K562 (cell line): Measurements from ENCODE around the gene SPATA20. TPM values are rescaled to one million over a fixed set of nuclear protein-coding genes. Genes with fewer than 3 reads are reported as not detected.

Experiments
- polyA plus RNA-seq, 8 experiments: library from polyadenylated mRNA; depleted of rRNA in 4 of 8; stranded (reverse) in 5 of 8; unstranded in 3 of 8; fragments of >200 nt; fragmentation: Nextera tagmentation in 2 of 8; fragmentation: Illumina TruSeq in 1 of 8; extraction: Ambion mirVana in 2 of 8; extraction: Trizol in 1 of 8; gene quantifications; 2 replicates each; pipeline versions ENCODE4 v1.2.1 to v1.2.3, GENCODE V29; 2011 to 2014; ENCODE audit warnings: inconsistent platforms in 1 of 8, missing spikeins in 1 of 8
- total RNA-seq, 7 experiments: library from RNA; depleted of rRNA in 6 of 7; stranded (reverse); fragments of >200 nt in 6 of 7; fragmentation: Illumina TruSeq in 2 of 7; extraction: Trizol in 2 of 7; gene quantifications; 2 replicates each; pipeline versions ENCODE4 v1.2.1 to v1.2.3, GENCODE V29; 2011 to 2021; ENCODE audit warnings: low replicate concordance in 1 of 7
- TF ChIP-seq, protein P1 (sequence below): fragments of 200-600 bp; sonication (generic); IDR thresholded peaks from one replicate; pipeline ENCODE4 v1.6.1; 2012; ENCODE audit warnings: mild to moderate bottlenecking, low read depth, low read length, inconsistent platforms

Gene SPATA20
- total and polyA plus RNA-seq, 9 of the 15 experiments (the other 6 are each of a cell fraction or from before 2014, with no cell fraction given): 0.08 to 4.0 (median 1.5) TPM

DNA sequence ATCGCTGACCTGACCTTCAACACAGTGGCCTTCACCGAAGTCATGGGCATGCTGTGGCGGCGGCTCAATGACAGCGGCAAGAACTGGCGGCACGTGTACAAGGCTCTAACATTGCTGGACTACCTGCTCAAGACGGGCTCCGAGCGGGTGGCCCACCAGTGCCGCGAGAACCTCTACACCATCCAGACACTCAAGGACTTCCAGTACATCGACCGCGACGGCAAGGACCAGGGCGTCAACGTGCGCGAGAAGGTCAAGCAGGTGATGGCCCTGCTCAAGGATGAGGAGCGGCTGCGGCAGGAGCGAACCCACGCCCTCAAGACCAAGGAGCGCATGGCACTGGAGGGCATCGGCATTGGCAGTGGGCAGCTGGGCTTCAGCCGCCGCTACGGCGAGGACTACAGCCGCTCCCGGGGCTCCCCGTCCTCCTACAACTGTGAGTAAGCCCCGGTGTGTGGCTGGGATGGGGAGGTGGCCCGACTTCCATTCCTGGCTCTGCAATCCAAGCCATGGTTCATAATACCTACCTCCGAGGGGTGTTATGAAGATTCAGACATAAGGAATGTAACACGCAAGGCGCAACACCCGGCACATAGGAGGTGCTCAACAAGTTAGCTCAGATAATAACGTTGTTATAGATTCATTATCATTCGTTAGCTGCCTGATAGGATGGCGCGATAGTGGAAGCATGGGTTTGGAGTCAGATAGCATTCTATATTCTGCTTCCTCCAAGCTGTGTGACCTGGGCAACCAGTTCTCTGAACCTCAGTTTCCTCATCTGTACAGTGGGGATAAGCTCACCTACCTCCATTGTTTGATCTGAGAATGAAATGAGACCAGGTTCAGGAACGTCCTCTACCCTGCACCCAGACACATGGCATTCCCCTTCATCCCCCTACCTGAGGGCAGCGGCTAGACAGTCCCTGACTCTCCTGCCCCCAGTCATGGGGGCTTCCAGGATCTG, 10.0 kb upstream of the SPATA20 start (continued):
- TF ChIP-seq, protein P1, sequence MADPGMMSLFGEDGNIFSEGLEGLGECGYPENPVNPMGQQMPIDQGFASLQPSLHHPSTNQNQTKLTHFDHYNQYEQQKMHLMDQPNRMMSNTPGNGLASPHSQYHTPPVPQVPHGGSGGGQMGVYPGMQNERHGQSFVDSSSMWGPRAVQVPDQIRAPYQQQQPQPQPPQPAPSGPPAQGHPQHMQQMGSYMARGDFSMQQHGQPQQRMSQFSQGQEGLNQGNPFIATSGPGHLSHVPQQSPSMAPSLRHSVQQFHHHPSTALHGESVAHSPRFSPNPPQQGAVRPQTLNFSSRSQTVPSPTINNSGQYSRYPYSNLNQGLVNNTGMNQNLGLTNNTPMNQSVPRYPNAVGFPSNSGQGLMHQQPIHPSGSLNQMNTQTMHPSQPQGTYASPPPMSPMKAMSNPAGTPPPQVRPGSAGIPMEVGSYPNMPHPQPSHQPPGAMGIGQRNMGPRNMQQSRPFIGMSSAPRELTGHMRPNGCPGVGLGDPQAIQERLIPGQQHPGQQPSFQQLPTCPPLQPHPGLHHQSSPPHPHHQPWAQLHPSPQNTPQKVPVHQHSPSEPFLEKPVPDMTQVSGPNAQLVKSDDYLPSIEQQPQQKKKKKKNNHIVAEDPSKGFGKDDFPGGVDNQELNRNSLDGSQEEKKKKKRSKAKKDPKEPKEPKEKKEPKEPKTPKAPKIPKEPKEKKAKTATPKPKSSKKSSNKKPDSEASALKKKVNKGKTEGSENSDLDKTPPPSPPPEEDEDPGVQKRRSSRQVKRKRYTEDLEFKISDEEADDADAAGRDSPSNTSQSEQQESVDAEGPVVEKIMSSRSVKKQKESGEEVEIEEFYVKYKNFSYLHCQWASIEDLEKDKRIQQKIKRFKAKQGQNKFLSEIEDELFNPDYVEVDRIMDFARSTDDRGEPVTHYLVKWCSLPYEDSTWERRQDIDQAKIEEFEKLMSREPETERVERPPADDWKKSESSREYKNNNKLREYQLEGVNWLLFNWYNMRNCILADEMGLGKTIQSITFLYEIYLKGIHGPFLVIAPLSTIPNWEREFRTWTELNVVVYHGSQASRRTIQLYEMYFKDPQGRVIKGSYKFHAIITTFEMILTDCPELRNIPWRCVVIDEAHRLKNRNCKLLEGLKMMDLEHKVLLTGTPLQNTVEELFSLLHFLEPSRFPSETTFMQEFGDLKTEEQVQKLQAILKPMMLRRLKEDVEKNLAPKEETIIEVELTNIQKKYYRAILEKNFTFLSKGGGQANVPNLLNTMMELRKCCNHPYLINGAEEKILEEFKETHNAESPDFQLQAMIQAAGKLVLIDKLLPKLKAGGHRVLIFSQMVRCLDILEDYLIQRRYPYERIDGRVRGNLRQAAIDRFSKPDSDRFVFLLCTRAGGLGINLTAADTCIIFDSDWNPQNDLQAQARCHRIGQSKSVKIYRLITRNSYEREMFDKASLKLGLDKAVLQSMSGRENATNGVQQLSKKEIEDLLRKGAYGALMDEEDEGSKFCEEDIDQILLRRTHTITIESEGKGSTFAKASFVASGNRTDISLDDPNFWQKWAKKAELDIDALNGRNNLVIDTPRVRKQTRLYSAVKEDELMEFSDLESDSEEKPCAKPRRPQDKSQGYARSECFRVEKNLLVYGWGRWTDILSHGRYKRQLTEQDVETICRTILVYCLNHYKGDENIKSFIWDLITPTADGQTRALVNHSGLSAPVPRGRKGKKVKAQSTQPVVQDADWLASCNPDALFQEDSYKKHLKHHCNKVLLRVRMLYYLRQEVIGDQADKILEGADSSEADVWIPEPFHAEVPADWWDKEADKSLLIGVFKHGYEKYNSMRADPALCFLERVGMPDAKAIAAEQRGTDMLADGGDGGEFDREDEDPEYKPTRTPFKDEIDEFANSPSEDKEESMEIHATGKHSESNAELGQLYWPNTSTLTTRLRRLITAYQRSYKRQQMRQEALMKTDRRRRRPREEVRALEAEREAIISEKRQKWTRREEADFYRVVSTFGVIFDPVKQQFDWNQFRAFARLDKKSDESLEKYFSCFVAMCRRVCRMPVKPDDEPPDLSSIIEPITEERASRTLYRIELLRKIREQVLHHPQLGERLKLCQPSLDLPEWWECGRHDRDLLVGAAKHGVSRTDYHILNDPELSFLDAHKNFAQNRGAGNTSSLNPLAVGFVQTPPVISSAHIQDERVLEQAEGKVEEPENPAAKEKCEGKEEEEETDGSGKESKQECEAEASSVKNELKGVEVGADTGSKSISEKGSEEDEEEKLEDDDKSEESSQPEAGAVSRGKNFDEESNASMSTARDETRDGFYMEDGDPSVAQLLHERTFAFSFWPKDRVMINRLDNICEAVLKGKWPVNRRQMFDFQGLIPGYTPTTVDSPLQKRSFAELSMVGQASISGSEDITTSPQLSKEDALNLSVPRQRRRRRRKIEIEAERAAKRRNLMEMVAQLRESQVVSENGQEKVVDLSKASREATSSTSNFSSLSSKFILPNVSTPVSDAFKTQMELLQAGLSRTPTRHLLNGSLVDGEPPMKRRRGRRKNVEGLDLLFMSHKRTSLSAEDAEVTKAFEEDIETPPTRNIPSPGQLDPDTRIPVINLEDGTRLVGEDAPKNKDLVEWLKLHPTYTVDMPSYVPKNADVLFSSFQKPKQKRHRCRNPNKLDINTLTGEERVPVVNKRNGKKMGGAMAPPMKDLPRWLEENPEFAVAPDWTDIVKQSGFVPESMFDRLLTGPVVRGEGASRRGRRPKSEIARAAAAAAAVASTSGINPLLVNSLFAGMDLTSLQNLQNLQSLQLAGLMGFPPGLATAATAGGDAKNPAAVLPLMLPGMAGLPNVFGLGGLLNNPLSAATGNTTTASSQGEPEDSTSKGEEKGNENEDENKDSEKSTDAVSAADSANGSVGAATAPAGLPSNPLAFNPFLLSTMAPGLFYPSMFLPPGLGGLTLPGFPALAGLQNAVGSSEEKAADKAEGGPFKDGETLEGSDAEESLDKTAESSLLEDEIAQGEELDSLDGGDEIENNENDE: no peak
- TF ChIP-seq, all 486 proteins: peak for 2
